Activated B cell treated with CpG ODN at 0.5 μM for 24 hours (primary cell): ENCODE measurements around the gene ADRB1. TPM values are rescaled to one million over a fixed set of nuclear protein-coding genes. Genes with fewer than 3 reads are reported as not detected.

Experiments
- ATAC-seq: fragments of 200-7000 bp; cut with Tn5 transposase; one replicate; pipeline ENCODE4 v1.10.0; 2021; ENCODE audit warnings: low read depth, mild to moderate bottlenecking, moderate library complexity
- CTCF ChIA-PET: fragments of 350-600 bp; sonication (Branson Sonifier 250); formaldehyde crosslinking; loops from one replicate; lab custom pipeline; 2021; ENCODE audit warnings: antibody characterized with exemption; lab: Charles Lee
- POLR2A ChIA-PET: fragments of 350-600 bp; sonication (Branson Sonifier 250); formaldehyde crosslinking; loops from one replicate; lab custom pipeline; 2021; ENCODE audit warnings: antibody characterized with exemption; lab: Charles Lee
- DNase-seq: peaks from one replicate; pipeline ENCODE4 v3.0.0; 2022
- H3K27ac Mint-ChIP-seq: one replicate; pipeline ENCODE4 v1.8.0; 2020; ENCODE audit warnings: mixed read lengths
- H3K27me3 Mint-ChIP-seq: one replicate; pipeline ENCODE4 v1.8.0; 2021; ENCODE audit warnings: mixed read lengths
- H3K36me3 Mint-ChIP-seq: one replicate; pipeline ENCODE4 v1.8.0; 2021; ENCODE audit warnings: low read depth, mixed read lengths
- H3K4me1 Mint-ChIP-seq: one replicate; pipeline ENCODE4 v1.8.0; 2021; ENCODE audit warnings: mixed read lengths
- H3K4me3 Mint-ChIP-seq: one replicate; pipeline ENCODE4 v1.8.0; 2020; ENCODE audit warnings: mild to moderate bottlenecking, mixed read lengths
- H3K9me3 Mint-ChIP-seq: one replicate; pipeline ENCODE4 v1.8.0; 2020; ENCODE audit warnings: mixed read lengths
- intact Hi-C: fragments of 100-400 bp; cut with micrococcal nuclease; formaldehyde crosslinking; loops from one replicate; pipeline ENCODE4 v1.15.1; 2024
- total RNA-seq: library from RNA; stranded (reverse); gene quantifications from 2 replicates; pipeline ENCODE4 v1.2.3, GENCODE V29; 2022
- TF ChIP-seq, protein P1 (sequence below): fragments of 200-600 bp; IDR thresholded peaks from one replicate; pipeline ENCODE4 v1.8.0; 2022; ENCODE audit warnings: antibody characterized with exemption, mild to moderate bottlenecking

Gene ADRB1
- total RNA-seq, 1 donor from 2014 or later = not detected

DNA sequence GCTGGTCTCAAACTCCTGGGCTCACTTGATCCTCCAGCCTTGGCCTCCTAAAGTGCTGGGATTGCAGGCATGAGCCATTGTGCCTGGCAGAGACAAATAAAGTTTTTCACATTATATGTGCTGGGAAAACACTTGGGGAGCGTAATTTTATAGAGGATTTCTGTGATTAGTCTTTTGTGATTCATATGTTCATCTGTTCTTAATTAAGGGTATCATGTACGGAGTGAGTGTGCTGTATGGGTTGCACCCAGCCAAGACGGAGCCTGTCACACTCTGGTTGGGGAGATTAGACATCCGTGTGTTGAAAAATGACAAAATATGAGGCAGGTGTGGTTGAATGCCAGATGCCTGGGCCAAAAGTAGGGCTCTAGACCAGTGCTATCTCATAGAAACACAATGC, 10.3 kb downstream of the ADRB1 start:
- ChIA-PET POLR2A (no interaction called here), CTCF (no interaction called here)
- no peak overlapping the region for H3K4me3 Mint-ChIP-seq
- intact Hi-C loops = no loop called here
- no peak overlapping the region for H3K27ac Mint-ChIP-seq
- ATAC-seq (no peak), DNase-seq (no peak)
- H3K27me3 Mint-ChIP-seq = peaks cover 26% of the 10 kb centered on the region
- no peaks in the 10 kb centered on the region for H3K36me3 Mint-ChIP-seq
- TF ChIP-seq, protein P1, sequence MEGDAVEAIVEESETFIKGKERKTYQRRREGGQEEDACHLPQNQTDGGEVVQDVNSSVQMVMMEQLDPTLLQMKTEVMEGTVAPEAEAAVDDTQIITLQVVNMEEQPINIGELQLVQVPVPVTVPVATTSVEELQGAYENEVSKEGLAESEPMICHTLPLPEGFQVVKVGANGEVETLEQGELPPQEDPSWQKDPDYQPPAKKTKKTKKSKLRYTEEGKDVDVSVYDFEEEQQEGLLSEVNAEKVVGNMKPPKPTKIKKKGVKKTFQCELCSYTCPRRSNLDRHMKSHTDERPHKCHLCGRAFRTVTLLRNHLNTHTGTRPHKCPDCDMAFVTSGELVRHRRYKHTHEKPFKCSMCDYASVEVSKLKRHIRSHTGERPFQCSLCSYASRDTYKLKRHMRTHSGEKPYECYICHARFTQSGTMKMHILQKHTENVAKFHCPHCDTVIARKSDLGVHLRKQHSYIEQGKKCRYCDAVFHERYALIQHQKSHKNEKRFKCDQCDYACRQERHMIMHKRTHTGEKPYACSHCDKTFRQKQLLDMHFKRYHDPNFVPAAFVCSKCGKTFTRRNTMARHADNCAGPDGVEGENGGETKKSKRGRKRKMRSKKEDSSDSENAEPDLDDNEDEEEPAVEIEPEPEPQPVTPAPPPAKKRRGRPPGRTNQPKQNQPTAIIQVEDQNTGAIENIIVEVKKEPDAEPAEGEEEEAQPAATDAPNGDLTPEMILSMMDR = no peak
- no peaks in the 10 kb centered on the region for H3K4me1 Mint-ChIP-seq
- H3K9me3 Mint-ChIP-seq = no peaks in the 10 kb centered on the region

DNA sequence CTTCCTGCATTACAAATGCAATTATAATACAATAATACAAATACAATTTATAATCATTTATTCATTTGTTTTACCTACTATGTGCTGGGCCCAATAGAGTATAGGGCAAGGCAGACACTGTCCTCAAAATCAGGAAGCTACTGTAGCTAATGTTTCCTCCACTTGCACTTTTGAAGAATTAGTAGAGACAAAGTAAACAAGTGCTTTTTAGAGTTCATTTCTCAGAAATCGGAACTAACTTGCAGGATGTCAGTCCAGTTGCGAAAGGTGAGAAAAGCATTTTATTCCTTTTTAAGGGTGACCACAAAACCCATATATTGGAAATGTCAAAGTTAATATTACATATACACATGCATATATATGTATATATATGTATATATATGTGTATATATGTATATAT, 14.2 kb downstream of the ADRB1 start:
- CTCF ChIA-PET = no interaction called here
- ATAC-seq (no peak), DNase-seq (no peak)
- peaks cover 17% of the 10 kb centered on the region for H3K27me3 Mint-ChIP-seq
- no peaks in the 10 kb centered on the region for H3K9me3 Mint-ChIP-seq
- no peak overlapping the region for H3K4me3 Mint-ChIP-seq
- intact Hi-C loops = no loop called here
- no peaks in the 10 kb centered on the region for H3K36me3 Mint-ChIP-seq
- H3K4me1 Mint-ChIP-seq = no peaks in the 10 kb centered on the region
- POLR2A ChIA-PET = no interaction called here
- TF ChIP-seq, protein P1 = no peak
- H3K27ac Mint-ChIP-seq = no peak overlapping the region

DNA sequence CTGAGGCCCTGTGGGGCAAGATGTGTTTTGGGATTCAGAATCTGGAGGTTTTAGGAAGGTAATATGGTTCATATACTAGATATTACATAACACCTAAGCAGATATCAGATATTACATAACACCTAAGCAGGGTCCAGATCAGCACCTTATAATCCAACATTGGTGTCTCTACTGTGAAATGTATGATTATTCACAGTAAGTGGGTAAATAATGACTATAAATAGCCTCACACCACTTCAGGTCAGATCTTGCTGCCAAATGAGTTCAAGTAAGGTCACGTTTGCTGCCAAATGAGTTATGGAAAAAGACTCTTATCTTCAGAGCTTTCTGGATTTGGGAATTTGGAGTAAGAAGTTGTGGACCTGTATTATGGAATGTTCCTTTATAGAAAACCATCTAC, 14.6 kb downstream of the ADRB1 start:
- Mint-ChIP-seq H3K4me1 (no peaks in the 10 kb centered on the region), H3K27ac (no peak overlapping the region), H3K27me3 (peaks cover 16% of the 10 kb centered on the region), H3K9me3 (no peaks in the 10 kb centered on the region), H3K4me3 (no peak overlapping the region), H3K36me3 (no peaks in the 10 kb centered on the region)
- ChIA-PET CTCF (no interaction called here), POLR2A (interaction anchor here (0.6 kb wide), 1 partner anchor 34 kb away, joined by 5 read pairs; no protein-coding TSS in a partner anchor)
- intact Hi-C loops = no loop called here
- TF ChIP-seq, protein P1 = no peak
- ATAC-seq (no peak), DNase-seq (no peak)

DNA sequence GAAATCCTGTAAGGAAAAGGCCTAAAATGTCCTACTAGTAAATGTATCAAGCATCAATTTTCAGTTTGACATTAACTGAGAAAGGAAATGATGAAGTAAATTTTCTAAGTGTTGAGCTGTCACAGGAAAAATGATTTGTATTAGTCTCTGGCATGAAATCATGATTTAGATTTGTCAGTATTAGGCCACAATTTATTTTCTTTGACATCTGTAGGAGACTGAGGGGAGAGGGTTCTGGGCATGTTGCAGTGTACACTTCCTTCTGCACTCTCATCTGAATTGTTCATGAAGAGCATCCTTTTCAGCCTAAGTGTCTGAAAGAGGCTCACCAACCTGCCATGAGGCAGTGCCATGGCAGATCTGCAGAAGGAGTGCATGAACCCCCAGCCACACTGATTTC, 15.9 kb downstream of the ADRB1 start:
- H3K9me3 Mint-ChIP-seq = no peaks in the 10 kb centered on the region
- ATAC-seq (no peak), DNase-seq (no peak)
- H3K4me1 Mint-ChIP-seq = no peaks in the 10 kb centered on the region
- intact Hi-C loops = no loop called here
- no peaks in the 10 kb centered on the region for H3K36me3 Mint-ChIP-seq
- no peak overlapping the region for H3K4me3 Mint-ChIP-seq
- ChIA-PET POLR2A (no interaction called here), CTCF (no interaction called here)
- H3K27me3 Mint-ChIP-seq = peaks cover 15% of the 10 kb centered on the region
- H3K27ac Mint-ChIP-seq = no peak overlapping the region
- TF ChIP-seq, protein P1 = no peak

DNA sequence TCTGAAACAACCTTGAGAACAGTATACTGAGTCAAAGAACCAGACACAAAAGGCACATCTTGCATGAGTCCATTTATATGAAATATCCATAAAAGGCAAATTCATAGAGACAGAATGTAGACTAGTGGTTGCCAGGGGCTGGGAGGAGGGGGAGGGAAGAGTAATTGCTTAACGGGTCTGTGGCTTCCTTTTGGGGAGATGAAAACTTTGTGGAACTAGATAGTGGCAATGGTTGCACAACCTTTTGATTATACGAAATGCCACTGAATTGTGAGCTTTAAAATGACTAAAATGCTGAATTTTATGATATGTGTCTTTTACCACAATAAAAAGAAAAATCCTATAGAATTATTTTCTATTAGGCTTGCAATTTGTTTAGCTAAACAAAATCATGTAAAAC, 16.8 kb downstream of the ADRB1 start:
- Mint-ChIP-seq H3K9me3 (no peaks in the 10 kb centered on the region), H3K36me3 (no peaks in the 10 kb centered on the region), H3K4me1 (no peaks in the 10 kb centered on the region), H3K27me3 (peaks cover 16% of the 10 kb centered on the region), H3K27ac (no peak overlapping the region), H3K4me3 (no peak overlapping the region)
- intact Hi-C loops = no loop called here
- ATAC-seq (no peak), DNase-seq (no peak)
- ChIA-PET POLR2A (no interaction called here), CTCF (no interaction called here)
- TF ChIP-seq, protein P1 = no peak
